AG10803 (cell line): ENCODE data around the gene PKDCC.
"Not testable (repeated sequence)": the region's sequence is repeated elsewhere in the genome, so short reads cannot be mapped to it uniquely, and the experiment has no call there.

Source experiments
- DNase-seq: peaks from one replicate; pipeline ENCODE4 v3.0.0; 2010; ENCODE audit warnings: low read depth
- H3K4me3 ChIP-seq: 2 replicates; pipeline ENCODE4 v1.5.1; 2011; ENCODE audit warnings: mild to moderate bottlenecking, low read length, control low read depth
- TF ChIP-seq, protein P1 (sequence below): conservative IDR thresholded peaks from 2 replicates; pipeline ENCODE4 v1.5.1; 2011; ENCODE audit warnings: mild to moderate bottlenecking, low read length, control low read depth, inconsistent platforms

The PKDCC gene

DNA sequence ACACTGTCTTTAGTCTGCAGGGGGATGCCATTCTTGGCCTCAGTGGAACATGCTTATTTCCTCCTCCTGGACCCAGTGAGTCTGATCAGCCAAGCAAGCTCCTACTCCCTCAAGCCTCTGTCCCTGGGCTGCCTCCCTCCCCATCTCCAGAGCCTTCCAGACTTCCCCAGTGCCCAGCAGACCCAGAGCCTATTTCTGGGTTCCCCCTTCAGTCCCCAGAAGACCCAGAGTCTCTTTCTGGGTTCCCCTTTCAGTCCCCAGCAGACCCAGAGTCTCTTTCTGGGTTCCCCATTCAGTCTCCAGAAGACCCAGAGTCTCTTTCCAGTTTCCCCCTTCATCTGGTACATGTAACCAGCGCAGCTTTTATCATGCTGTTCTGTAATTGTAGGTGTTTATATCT lies 17.0 kb upstream of the PKDCC start:
- H3K4me3 ChIP-seq: no peak overlapping the region
- no peak for DNase-seq
- TF ChIP-seq, protein P1, sequence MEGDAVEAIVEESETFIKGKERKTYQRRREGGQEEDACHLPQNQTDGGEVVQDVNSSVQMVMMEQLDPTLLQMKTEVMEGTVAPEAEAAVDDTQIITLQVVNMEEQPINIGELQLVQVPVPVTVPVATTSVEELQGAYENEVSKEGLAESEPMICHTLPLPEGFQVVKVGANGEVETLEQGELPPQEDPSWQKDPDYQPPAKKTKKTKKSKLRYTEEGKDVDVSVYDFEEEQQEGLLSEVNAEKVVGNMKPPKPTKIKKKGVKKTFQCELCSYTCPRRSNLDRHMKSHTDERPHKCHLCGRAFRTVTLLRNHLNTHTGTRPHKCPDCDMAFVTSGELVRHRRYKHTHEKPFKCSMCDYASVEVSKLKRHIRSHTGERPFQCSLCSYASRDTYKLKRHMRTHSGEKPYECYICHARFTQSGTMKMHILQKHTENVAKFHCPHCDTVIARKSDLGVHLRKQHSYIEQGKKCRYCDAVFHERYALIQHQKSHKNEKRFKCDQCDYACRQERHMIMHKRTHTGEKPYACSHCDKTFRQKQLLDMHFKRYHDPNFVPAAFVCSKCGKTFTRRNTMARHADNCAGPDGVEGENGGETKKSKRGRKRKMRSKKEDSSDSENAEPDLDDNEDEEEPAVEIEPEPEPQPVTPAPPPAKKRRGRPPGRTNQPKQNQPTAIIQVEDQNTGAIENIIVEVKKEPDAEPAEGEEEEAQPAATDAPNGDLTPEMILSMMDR: no peak

DNA sequence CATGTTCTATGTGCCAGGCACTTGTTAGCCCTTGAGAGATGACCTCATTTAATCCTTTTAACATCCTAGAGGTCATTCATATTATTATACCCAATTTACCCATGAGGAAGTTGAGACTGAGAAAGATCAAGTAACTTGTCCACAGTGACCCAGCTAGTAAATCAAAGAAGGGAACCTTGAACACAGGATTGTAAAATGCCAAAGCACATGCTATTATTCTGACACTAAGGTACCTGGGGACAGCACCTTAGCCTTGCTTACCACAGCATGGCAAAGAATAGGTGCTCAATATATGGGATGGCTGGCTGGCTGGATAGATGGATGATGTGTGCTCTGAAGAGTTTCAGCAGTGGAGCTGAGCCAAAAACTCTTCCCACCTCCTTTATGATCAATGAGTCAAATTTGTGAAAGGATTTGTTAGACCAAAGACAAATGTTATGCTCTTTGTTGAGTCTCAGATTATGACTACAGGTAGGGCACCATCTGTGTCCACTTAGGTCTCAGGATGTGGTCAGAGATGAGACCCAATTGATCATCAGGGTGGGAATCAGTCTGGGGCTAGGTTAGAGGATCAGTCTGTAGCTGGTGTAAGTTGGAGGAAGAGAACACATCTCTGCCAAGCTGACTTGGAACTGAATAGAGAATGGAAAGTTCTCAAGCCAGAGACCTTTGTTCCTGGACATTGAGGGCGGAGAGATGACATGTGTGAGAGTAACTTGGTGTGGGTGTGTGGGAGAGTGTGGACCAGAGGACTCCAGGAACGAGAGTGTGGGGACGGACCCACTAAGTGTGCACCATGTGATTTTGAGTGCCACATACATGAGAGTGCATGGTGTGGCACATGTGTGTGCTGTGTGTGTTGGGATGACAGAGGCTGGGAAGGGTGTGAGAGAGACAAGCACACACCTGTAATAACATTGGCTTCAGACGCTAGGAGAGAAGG lies 16.3 kb upstream of the PKDCC start:
- no peak overlapping the region for H3K4me3 ChIP-seq
- no peak for DNase-seq
- TF ChIP-seq, protein P1: no peak

DNA sequence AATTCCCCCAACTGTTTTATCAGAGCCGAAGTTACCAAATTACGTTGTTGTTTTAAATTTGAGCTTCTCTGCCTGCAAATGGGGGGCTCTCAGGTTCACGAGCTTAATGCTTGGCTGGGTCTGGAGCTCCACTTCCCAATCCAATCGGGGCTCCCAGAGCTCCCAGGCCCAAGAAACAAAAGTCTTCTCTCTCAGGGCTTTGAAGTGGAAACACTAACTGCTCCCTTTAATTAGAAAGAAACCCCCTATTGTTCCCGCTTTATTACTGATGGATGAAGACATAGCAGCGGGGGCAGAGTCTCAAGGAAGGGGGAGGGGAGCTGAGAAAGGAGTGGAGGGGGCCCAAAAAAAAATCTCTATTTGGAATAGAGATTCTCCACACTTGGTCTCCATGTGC lies 15.6 kb upstream of the PKDCC start:
- TF ChIP-seq, protein P1: no peak
- no peak overlapping the region for H3K4me3 ChIP-seq
- no peak for DNase-seq

DNA sequence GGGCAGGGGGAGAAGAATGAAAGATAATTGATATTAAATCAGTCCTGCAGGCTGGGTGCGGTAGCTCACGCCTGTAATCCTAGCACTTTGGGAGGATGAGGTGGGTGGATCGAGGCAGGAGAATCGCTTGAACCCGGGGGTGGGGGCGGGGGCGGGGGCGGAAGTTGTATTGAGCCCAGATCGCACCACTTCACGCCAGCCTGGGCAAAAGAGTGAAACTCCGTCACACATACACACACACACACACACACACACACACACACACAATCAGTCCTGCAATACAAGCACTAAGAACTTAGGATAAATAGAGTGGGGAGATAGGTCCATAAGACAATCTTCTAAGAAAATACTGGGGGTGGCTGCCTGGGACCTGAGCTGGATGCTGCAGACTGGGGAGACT lies 15.1 kb upstream of the PKDCC start:
- no peak overlapping the region for H3K4me3 ChIP-seq
- DNase-seq: no peak
- TF ChIP-seq, protein P1: no peak

DNA sequence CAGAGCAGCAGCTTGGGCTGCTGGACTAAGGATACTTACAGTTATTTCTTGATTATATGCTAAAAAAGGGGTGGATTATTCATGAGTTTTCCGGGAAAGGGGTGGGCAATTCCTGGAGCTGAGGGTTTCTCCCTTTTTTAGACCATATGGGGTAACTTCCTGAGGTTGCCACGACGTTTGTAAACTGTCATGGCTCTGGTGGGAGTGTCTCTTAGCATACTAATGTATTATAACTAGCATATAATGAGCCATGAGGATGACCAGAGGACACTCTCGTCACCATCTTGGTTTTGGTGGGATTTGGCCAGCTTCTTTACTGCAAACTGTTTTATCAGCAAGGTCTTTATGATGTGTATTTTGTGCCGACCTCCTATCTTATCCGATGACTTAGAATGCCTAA lies 13.7 kb upstream of the PKDCC start:
- not testable (repeated sequence) for DNase-seq, H3K4me3 ChIP-seq

DNA sequence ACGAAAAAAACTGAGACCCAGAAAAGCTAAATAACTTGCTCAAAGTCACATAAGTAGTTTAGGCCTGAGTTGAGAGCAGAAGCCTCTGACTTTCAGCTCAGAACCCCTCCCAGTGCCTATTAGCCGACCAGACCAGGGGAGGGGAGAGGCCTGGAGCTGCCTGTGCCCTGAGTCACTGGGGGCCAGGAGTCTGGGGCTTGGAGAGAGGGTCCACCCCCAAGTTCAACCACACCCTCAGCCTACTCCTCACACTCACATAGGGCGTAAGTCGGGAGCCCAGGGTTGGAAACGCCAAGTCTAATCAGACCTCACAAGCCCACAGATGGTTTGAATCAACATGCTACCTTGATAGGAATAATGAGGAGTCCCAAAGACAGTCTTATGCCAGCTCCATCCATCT lies 12.6 kb upstream of the PKDCC start:
- no peak overlapping the region for H3K4me3 ChIP-seq
- TF ChIP-seq, protein P1: no peak
- DNase-seq: no peak

DNA sequence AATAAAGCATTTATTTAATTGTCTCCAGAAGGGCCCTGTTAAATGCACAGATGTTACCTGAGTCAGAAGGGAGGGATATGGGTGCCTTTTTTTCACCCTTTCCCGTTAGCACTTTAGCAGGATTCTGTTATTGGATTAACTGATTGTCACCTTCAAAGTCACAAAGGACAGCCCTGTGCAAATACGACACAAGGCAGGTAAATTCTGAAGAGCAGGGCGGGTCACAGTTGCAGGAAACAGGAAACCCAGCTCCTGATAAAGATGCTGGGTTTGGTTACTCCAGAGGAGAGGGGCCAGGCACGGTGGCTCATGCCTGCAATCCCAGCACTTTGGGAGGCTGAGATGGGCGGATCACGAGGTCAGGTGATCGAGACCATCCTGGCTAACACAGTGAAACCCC lies 11.4 kb upstream of the PKDCC start:
- TF ChIP-seq, protein P1: no peak
- no peak for DNase-seq
- H3K4me3 ChIP-seq: no peak overlapping the region
